HG03175 (cell line): Measurements from ENCODE around the gene GGPS1.
A peak's percentile ranks its signal among the peaks of the same experiment; 100 is the strongest.
"Not testable (repeated sequence)": the region's sequence is repeated elsewhere in the genome, so short reads cannot be mapped to it uniquely, and the experiment has no call there.

Experiments
- ATAC-seq: cut with Tn5 transposase; IDR thresholded peaks from one replicate; pipeline ENCODE4 v1.9.1; 2021; ENCODE audit warnings: mild to moderate bottlenecking, moderate library complexity; ENCODE audit not compliant: unreplicated experiment

Gene GGPS1

DNA sequence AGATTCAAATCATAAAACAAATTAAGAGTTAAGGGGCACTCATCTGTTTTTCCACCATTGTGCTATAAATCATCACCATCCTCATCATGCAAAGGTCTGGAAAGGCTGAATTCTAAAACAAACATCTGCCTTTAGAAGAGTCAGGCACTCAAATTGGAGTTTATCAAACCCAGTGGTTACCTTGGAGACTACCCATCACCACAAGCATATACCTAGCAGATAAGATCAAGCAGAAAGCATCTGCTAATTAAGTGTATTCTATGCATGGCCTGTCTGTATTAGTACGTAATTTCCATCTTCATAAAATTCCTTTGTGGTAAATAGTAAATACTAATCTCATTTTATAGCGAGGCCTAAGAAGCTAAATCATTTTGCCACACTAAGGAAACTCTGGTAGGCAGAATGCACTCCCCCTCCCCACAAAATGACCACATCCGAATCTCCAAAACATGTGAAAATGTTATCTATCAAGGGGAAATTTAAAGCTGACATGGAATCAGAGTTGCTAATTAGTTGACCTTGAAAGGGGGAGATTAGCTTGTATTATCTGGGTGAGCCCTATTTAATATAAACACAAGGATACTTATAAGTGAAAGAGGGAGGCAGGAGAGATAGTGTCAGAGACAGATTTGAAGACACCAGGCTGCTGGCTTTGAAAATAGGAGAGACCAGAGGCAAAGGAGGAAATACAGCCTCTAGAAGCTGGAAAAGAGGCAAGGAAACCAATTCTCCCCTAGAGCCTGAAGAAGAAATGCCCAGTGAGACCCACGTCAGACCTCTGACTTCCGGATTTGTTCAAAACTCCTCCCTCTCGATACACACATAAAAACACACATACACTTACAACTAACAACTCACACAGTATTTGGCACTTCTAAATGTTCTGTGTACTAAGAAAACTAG, 23.6 kb upstream of the GGPS1 start:
- no peak for ATAC-seq

GRCh38 chr1:235307158-235308124, 20.9 kb upstream of the GGPS1 start:
- no peak for ATAC-seq

DNA sequence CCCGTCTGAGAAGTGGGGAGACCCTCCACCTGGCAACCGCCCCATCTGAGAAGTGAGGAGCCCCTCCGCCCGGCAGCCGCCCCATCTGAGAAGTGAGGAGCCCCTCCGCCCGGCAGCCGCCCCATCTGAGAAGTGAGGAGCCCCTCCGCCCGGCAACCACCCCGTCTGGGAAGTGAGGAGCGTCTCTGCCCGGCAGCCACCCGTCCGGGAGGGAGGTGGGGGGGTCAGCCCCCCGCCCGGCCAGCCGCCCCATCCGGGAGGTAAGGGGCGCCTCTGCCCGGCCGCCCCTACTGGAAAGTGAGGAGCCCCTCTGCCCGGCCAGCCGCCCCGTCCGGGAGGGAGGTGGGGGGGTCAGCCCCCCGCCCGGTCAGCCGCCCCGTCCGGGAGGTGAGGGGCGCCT, 19.2 kb upstream of the GGPS1 start:
- ATAC-seq = not testable (repeated sequence)

- no peak for ATAC-seq
Measured at GRCh38 chr1:235313262-235313661, 15.1 kb upstream of the GGPS1 start.

GRCh38 chr1:235313931-235314678, 14.3 kb upstream of the GGPS1 start:
- ATAC-seq = no peak

DNA sequence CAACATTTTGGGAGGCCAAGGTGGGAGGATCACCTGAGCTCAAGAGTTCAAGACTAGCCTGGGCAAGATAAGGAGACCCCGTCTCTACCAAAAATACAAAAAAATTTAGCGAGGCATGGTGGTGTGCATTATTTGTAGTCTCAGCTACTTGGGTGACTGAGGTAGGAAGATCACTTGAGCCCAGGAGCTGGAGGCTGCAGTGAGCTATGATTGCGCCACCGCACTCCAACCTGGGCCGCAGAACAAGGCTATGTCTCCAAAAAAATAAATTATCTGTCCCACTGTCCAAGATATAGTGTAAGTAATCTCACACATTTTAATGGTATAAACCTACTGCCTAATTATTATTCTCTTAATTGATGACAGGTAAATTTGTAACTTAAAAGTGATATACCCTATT, 13.2 kb upstream of the GGPS1 start:
- ATAC-seq = no peak

DNA sequence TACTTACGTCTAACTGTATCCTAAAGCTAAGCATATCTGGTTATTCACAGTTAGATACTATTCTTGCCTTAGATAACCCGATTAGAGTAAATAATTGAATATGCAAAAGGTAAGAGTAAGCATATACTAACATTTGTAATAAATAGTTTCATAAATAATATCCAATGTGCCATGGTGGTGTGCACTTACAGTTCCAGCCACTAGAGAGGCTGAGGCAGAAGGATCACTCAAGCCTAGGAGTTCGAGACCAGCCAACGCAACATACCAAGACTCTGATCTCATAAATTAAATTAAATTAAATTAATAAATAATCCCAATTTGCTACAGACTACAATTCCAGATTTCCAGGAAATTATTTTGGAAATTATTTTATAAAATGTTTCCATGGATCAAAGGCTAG, 12.6 kb upstream of the GGPS1 start:
- ATAC-seq = no peak

DNA sequence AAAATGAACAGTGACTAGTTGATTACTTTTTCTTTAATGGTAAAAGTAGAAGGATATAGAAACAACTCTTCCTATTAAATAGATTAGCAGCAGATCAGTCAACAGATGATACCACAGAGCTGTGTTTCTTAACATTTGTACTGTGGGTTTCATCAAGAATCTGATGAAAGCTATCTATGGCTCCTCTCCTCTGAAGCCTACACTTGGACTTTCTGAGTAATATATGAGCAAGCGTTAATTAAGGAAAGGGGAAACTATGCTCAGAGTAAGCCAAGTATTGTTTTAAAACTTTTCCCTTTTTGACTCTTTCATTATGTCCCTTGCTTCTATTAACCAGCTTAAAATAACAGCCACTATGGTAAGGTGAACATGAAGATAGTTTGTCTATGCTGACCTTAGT, 11.2 kb upstream of the GGPS1 start:
- no peak for ATAC-seq

GRCh38 chr1:235319255-235319654, 9.1 kb upstream of the GGPS1 start:
- no peak for ATAC-seq

- ATAC-seq = no peak
Measured at GRCh38 chr1:235320521-235321179, 7.7 kb upstream of the GGPS1 start.

GRCh38 chr1:235324296-235324695, 4.1 kb upstream of the GGPS1 start:
- no peak for ATAC-seq

DNA sequence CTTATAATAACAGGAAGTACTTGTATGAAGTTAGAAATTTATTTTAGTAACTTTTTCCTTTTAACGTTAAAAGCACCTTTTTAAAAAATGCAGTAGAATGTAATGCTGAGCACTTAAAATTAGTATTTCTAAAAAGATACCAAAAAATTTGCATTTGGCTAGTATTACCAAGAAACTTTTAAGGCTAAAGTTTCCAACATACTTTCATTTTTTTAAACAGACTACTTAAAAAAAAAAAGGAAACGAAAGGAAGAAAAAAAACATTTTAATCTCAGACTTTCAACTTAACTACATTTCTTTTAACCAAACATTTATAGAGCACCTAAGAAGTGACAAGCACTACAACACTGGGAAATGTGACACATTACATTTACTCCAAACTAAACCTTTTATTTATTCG, 3.2 kb upstream of the GGPS1 start:
- no peak for ATAC-seq

DNA sequence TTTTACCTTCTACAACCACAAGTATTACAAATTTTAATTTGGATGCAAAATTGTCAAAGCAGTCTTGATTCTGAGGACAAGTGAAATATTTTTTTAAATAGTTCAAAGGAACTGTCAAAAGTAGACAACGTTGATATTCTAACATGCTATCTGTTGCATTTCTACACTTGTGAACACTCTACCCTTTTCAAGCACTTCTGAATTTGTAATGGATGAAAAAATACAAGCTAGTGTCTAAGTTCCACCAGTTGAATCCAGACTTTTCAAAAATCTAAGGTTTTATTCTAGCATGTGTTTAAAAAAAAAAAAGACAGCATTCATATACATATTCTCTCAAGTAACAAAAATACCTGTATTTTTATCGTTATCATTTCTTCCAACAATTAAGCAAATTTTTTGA, 2.5 kb upstream of the GGPS1 start:
- no peak for ATAC-seq

DNA sequence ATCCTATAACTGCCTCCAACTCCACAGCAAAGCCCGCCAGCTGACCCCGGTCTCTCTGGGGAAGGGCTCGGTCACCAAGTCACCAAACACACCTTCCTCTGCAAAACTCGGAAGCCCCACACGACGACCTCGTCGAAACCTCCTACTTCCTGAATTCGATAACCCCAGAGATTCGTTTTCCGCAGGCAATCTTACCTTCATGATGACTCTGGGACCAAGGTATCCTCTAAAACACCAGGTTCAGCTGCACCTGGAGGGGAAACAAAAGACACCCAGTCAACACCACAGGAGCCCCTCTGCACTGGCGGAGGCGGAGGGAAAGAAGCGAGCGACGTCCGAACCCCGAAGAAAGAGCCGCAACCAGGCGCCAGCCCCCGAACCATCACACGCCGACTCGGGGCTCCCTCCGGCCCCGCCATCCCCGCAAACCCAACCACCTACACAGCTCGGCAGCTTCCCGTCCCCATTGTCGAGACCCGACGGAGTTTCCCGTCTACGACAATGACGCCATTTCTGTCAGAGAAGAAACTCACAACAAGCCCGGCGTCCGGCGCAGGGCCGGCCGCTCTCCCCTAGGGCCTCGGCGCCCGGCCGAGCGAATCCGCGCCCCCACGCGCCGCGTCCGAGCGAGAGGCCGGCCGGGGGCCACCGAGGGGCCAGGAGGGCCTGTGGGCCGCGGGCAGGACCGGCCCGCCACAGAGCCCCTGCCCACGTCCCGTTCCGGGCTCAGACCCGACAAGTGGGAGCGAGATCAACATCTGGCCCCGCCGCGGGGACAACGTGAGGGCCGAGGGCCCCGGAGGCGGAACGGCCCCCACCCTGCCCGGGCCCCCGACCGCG, 1.4 kb upstream of the GGPS1 start:
- peak; percentile 32 for ATAC-seq

GRCh38 chr1:235327559-235328270, 655 bp upstream of the GGPS1 start, which contains the start of gene ARID4B:
ARID4B (minus strand) TSS chr1:235328179; CDS start chr1:235326919, 1,260 bp downstream.
- peak; percentile 6 for ATAC-seq

DNA sequence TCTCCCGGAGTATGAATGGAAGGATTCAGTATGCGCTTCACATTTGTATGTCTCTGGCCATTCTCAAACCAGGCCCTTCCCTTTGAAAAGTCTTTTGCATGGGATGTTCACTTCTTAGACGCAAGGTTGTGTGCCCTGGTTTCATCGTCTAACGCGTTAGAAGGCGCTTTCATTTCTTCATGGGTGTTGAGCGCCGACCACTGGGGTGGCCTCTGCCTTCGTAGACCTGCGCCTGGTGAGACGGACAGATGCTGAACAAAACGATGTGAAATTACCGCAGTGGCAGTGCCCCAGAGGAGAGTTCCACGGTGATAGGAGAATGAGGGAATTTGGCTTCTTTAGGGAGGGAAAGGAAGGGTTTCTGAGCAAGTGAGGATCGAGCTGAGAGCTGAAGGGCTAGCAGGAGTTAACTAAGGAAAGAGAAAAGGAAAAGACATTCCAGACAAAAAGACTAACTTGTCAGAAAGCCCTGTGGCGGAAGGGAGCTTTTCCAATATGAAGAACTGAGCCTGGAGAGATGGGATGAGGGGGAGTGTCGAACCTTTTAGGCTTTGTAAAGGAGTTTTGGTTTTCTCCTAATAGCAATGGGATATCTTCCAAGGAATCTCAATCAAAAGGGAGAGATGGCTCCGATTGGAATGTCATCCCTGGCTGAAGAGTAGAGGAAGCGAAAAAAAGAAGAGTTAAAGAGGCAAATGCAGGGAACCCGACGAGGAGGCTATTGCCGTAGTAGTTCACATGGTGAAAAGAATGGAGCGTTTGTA, 951 bp downstream of the GGPS1 start:
- peak; percentile 34 for ATAC-seq

DNA sequence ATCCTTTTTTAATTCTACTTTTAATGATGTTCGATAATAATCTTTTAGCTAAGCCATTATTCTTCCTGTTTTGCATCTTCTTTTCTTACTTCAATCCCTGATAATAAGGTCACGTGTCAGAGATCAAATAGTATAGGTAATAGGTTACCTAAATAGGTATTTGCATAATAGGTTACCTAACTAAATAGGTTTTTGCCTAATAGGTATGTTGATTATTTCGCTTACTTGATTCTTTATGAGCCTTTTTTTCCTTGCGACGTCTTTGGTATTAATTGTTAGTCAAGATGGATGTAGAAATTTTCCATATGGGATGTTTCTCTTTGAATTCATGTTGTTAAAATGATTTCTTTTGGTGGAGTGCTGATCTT, 2.5 kb downstream of the GGPS1 start:
- ATAC-seq = no peak

- ATAC-seq = no peak
Measured at GRCh38 chr1:235331401-235331800, 3.0 kb downstream of the GGPS1 start.
